DMS153 (cell line): ENCODE data around the gene DHX32.
"Not testable (repeated sequence)": the region's sequence is repeated elsewhere in the genome, so short reads cannot be mapped to it uniquely, and the experiment has no call there.

Experiments used
- DNase-seq: peaks from one replicate; lab custom pipeline; 2025; lab: John Stamatoyannopoulos, UW

The DHX32 gene

DNA sequence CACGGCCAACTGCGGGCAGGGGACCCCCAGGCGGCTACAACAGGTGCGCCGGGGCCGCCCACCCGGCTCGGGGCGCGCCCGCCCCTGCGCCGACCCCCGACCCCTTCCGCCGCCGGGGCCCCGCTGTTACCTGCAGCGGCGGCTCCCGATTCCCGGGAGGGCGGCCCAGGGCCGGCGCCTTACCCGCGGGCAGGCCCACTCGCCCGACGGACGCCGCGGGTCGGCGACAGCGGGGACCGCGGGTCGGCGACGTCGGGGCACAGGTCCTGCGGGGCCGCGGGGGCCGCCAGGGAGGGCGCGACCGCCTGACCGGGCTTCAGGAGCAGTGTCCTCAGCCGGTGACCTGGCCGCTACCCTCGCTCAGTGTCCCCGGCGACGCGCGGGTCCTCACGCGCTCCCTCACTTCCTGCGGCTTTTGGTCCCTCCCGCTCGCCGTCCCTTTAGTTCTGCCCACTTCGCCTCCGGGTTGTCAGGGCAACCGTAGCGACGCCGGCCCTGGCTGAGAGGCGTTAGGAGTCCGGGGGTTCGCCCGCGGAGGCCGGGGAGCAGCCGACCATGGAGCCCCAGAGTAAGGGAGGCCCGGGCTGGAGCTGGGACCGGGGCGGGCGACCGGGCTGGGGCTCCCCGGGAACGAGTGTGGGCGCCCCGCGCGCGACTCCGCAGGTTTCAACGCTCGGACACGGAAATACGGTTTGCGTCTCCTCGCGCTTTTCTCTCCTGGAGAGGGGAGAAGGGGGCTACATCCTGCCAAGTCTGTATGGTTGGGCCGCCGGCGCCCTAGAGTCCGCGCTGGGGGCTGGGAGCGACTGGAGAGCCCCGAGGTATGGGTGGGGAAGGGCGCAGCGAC, 15.2 kb upstream of the DHX32 start, which contains the start of gene FANK1:
TSS of gene FANK1 (plus strand) at position 477 of the 847 bp plus-strand sequence. CDS start at position 556, 79 bp downstream.
- DNase-seq = peak; percentile 31

DNA sequence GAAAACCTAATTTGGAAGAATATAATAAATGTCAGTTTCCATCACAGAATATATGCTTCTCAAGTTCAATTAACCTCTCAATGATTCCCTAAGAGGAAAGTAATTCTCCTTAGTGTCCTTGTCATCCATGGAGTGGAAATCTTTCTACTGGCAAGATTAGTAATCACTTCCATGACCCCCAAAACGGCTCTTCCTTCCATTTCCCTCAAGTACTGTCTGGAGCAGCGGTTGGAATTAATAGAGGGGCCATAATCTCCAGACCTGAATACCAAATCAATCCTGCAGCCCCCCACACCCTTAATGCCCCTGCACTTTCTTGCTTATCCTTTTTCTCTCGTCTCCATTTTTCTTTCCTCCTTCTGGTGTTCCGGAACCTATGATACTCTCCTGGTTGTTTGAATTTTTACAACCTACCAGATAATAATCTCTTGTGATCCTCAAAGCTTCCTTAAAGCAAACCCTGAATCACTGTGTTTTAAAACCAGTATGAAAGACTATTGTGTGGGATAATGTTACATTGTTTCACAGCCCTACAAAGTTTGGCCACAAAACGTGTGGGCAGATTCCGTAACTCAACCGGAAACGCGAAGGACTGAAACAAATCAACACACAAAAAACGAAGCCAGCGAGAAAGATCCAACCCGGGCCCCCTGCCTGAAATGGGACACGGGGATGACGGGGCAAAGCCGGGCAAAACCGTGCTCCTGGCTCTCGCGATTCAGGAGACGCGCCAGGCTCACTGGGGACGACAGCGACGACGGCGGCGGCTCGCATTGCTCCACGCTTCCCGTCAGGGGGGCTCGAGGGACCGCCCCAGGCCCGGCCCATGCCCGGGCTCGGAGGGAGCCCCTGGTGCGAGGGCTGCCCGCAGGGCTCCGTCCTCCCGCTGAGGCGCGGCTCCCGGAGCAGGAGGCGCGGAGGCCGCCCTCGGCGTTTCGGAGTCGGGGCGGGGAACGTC, 14.3 kb upstream of the DHX32 start:
- DNase-seq = not testable (repeated sequence)

DNA sequence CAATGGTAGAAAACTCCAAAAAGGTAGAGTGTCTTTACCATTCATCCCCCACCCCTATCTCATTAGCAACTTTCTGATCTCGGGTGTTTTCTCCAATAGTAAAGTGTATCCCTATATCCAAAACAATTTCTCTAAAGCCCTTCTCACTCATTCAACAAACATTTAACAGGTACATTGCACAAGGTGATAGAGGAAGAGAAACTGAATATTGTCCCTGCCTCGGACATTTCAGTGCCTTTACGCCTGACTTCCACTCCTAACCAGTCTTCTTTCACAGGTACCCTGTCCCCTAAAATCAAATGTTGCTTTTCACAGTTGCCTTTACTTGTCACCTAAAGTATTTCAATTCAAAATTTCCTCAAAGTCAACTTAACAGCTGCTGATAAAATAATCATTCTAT, 13.1 kb upstream of the DHX32 start:
- DNase-seq = not testable (repeated sequence)

DNA sequence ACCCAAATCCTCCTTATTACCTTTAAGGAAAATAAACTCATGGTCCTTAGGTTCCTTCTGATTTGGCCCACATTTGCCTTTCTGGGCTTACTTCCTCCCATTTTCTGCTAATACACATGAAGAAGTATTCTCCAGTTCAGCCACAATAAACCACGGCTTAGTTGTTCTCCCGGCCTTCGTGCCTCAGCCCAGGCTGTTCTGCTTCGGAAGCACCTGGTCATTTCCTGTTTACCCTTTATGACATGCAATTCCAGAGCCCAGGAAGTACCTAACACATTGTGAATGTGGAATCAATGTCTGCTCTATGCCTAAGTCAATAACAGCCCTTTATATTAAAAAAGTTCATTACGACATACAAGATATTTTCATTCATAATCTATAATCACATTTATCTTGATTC, 11.3 kb upstream of the DHX32 start:
- DNase-seq = peak; percentile 66

DNA sequence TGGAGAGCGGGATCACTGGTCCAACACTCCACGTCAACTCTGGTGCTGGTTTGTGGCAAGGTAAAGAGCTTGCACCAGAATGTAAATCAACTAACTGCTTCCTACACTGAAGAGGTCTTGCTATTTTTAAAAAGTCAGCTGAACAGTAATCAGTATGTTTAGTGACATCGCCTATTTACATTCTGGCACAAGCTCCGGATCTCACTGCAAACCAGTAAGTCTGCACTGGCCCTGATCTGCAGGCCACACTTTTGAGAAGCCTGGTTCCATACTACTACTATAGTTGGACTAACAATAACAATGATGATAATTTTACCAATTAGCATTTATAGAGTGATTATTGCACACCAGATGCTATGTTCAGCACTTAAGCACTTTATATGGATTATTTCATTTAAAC, 8.3 kb upstream of the DHX32 start:
- DNase-seq = not testable (repeated sequence)

DNA sequence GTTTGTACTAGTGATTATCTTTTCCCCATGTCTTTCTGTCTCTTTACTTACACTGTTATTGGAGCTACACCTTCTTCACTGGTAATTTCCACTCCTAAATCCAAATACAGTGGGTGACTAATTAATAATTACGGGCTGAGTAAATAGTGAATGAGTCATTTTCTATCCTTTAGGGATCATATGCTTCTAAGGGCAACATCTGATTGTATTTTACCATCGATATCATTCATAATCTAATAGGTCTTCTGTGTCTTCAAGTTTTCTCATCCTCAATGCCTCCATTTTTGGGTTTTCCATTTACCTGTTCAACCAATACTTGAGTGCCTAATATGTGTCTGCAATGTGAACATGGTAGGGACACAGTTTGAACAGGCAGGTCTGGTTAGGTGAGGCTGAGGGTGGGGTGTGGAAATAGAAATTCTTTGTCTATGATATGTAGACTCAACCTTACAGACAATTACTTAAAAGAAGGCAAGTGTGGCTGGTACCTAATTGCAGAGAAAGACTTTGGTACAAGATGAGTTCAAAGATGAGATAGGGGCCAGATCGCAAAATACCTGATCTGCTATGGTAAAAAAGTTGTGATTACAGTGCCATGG, 5.9 kb upstream of the DHX32 start:
- no peak for DNase-seq

DNA sequence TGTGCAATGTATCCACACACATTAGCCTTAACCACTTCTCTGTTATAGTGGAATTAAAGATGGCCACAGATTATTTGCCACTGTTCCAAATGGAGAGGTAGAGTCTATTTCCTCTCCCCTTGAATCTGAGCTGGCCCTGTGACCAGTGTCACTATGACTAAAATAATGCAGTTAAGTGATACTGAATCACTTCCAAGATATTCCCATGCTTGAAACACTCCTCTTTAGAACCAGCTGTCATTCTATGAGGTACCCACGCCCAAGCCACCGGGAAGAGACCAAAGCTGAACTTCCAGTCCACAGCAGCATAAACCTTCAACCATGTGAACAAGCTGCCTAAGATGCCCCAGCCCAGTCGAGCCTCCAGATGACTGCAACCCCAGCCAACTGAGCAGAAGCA, 2.1 kb upstream of the DHX32 start:
- no peak for DNase-seq

DNA sequence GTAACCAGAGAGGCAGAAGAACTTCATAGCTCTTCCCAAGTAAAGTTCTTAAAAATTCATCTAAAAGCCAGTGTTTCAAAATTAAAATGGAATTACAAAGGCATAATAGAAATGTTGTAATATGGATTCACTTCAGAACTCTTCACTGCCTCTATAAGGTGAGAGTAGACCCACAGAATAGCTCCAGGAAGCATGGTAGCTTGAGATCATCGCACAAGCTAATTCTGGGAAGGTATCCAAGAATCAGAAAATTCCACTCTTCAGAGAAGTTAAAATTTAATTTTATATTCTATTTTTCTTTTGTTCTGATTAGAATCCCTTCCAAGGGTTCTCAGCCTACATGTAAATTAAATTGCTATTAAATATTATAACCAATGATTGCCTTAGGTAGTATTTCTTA, 1.5 kb upstream of the DHX32 start:
- no peak for DNase-seq

DNA sequence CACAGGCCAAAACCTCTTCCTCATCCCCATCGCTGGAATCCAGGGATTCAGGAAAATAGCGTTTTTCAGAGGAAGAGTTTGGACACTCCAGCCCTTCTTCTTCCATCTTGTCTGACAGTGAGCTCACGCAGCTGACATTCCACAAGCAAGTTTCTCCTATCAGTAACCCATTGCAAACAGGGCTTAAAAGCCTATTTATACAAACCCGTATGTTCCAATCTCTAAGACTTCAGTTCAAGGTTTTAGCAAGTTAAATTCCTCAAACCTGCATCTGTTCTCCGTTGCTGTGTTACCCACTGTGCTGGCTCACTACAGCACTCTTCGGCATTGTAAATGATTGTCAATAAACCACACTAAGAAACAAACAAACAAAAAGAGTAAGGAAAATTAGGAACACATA, 373 bp downstream of the DHX32 start:
- DNase-seq = no peak

DNA sequence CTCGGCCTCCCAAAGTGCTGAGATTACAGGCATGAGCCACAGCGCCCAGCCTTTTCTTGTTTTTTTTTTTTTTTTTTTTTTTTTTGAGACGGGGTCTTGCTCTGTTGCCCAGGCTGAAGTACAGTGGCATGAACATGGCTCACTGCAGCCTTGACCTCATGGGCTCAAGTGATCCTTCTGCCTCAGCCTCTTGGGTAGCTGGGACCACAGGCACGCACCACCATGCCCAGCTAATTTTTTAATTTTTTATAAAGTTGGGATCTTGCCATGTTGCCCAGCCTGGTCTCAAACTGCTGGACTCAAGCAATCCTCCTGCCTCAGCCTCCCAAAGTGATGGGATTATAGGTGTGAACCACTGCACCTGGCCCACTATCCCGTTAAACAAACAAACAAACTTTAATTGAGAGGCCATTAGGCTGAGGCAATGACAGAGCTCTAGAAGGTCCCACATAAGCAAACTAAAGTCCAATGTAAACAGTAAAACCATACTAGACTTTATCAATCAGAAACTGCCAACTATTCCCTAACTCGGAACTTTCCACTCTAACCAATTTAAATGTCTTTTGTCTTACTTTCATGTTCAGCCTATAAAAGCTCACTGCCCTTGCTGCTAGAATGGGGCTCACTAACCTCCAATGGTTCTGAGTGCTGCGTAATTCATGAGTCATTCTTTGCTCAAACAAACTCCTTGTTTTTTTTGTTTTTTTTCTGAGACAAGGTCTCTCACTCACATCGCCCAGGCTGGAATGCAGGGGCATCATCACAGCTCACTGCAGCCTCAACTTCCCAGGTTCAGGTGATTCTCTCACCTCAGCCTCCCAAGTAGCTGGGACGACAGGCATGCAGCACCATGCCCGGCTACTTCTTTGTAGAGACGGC, 1.9 kb downstream of the DHX32 start:
- no peak for DNase-seq

DNA sequence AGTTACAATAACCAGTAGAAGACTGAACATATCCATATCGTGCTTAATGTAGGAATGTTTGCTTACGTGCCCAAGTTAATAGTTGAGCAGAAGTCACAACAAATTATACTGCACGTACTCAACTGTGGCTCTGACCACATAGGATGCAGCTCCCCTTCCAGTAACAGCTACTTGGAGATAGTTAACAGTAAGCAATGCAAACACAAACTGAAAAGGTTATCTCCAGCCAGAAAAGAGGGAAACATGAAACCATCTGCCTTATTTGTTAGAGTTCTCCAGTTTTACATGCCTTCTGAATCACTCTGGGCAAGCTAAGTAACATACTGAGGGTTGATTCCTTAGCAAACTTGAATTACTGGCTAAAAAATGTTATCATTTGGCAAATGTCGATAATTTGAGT, 9.8 kb downstream of the DHX32 start:
- DNase-seq = peak; percentile 61

DNA sequence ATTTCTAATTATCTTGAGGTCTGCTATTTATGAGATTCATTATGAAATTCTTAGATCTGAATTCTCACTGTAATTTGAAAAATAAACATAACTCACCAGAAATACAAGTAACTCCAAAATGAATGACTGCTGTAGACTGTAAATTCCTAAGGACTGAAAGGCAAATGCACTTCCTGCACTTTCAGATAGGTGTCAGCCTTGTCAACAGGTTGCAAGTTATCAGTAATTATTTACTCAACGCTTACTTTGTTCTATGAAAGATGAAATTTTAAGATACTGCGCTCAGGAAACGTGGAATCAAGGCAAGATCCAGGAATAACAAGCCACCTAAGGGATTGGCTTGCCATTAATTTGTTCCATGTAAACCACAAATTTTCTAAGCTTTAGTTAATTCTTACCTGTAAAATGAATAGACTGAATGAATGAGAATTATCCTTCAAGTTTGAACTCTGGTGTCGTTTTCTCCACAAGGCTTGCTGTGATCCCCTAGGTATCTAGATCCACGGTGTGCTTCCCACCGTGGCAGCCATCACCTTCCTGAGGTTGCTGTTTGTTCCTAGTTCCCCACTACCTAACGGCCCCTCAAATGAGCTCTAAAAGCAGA, 12.6 kb downstream of the DHX32 start:
- DNase-seq = peak; percentile 7

DNA sequence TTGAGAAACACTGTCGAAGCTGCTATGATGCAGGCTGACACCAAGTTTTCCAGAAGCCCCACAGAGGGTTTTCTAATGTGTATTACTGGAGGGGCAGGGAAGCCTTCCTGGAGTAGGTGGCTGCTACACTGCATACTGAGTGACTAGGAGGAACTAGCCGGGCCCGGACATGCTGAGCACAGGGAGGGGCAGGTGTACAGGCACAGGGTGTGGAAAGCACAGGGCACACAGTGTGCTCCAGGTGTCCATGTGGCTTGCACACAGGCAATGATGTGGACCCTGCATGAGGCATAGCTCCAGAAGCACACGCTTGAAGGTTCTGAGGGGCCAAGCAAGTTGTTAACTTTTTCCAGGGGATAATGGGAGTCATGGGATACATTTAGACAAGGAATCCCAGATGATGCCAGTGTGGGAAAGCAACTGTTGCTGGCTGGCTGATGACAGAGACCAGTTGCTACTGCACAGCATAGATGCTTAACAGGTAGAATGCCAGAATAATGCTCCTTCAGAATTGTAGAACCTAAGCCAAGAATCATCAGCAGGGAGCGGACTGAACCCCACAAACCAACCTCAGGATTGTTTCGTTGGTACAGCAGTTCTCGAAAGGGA, 14.6 kb downstream of the DHX32 start:
- DNase-seq = no peak

DNA sequence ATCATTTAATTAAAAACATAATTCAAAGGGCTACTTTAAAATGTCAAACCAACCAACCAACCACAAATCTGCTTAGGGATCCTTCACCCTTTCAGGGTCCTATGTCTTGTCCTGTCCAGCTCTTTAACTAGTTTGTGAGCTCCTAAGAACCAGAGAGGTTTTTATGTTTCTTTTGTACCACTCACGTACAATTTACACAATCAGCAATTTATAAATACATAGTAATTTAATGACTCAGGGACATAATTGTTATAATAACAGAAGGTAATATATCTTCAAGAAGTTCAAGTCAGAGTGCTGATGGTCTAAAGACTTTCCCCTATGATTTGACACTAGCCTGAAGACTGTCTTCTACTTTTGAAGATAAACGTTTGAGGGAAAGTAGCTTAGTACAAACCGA, 16.0 kb downstream of the DHX32 start:
- DNase-seq = no peak

DNA sequence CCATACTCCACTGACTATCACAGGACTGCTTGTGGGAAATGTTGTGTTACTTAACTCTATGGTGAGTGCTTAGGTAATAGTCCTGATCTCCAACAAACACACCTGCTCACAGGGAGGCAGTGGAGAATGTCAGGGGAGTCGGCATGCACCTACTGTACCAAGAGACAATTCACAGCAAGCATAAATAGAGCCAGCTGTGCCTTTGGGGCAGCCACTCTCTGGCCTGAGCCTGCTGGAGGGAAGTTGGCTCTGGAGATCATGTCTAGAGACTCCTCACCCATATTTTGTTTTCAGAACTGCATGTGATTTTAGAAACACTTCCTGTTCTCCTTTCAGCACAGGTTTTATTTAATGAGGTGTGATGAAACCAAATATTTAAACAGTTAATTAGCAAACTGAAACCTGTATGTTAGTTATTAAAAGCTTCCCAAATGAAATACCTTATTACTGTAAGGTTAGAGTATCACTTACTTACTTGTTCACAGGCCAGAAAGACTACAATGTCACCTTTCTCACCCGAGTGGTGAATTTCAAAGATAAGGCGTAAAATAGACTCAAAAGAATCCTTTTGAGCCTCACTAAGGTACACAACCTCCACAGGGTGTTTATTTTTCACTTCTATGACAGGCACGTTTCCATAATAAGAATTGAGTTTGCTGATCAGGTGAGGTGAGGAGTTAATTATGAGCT, 21.8 kb downstream of the DHX32 start:
- peak; percentile 90 for DNase-seq

DNA sequence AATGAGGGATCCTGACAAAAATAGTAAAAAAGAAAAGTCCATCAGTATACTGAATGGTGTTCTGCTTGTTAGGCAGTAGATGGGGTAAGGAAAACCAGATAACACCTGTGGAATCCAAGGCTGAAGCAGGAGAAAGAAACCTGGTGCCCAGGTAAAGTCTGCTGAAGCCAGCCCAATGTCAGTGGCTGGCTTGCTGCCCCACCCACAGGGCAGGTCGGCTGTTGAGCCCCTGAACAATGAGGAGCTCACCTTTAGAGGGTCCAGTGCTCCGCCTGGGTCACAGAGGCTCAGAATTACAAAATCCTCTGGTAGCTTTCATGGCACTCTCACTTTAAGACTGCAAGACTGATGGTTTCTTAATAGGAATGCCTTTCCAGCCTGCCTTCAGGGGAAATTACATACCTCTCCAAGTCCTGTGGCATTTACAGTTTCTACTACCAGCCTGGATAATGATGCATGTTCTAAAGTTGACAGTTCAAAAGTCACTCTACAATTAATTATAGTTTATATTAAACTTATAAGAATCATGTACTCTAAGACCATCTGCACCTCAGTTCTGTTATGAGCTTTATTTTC, 23.8 kb downstream of the DHX32 start:
- no peak for DNase-seq

DNA sequence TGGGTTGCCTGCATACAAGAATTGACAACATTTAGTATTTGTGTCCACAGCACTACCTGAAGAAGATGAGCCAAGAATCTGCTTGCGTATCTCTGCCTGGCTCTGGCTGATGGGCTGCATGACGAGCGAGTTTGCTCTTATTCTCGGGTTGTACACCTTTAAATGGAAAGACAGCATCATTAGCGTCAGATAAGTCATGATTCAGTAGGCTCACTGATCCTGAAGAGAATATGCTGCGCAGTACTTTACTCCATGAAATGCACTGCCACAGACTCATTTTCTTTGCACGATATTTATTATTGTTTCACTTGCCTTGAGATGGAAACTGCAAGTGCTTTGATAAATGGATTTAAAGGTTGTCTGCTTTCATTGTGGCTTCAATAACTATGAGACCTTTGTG, 28.6 kb downstream of the DHX32 start:
- no peak for DNase-seq

DNA sequence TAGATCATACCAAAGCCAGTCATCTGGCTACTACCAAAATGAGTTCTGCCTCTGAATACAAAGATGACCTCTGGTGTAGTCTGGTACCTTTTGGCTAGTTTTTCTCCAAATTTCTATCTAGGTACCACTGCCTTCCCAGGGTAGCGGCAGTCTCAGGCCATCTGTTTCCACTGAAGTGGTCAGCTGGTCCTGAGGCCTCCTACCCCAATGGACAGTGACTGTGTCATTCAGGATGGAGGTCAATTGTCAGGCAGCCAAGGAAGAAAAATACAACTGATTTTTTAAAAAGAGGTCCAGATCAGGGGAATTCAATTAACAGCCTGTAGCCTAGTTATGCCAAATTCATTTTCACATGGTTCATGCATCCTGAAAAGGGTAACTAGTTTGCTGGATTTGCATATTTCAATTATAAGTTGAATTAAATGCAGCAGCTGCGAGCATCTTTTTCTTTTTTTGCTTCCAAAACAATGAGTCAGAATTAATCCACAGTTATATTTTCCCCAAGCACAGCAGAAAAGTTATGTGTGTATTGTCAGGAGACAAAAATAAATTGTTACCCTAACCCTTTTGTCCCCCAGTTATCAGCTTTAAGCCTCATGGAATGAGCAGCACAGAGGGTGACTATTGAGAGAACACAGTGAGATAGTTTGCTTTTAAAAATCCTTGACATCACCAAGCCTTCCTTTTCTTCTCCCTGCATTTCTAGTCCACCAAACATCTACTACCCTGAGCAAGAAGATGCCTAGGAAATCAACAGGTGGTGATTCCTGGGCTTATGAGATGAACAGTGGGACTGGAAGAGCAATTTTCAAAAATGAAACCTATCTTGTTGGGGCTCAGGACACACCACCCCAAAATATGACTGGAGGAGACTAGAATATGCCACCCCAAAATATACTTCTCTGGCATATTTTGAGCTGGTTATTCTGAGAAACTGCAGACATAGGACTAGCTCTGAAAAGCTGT, 30.0 kb downstream of the DHX32 start:
- DNase-seq = no peak
